PC-3 (cell line): ENCODE data around the gene RASSF5. TPM values are rescaled to one million over a fixed set of nuclear protein-coding genes. Genes with fewer than 3 reads are reported as not detected.

Experiments
- ATAC-seq: fragments of 200-7000 bp; cut with Tn5 transposase; 2 replicates; pipeline ENCODE4 v1.9.1; 2020; ENCODE audit warnings: mild to moderate bottlenecking, moderate library complexity
- BruUV-seq: library from RNA; stranded (reverse); fragments of 400-500 nt; replicated peaks from 2 replicates; lab custom pipeline; 2021; lab: Mats Ljungman, UMichigan
- CTCF ChIA-PET: fragments of 300-600 bp; sonication (Branson Sonifier 250); formaldehyde crosslinking; loops from one replicate; lab custom pipeline; 2022; ENCODE audit warnings: antibody characterized with exemption; lab: Charles Lee
- POLR2A ChIA-PET: fragments of 300-600 bp; sonication (Branson Sonifier 250); formaldehyde crosslinking; loops from one replicate; lab custom pipeline; 2022; ENCODE audit warnings: antibody characterized with exemption; ENCODE audit not compliant: unreplicated experiment; lab: Charles Lee
- DNase-seq: peaks from one replicate; pipeline ENCODE4 v3.0.0-alpha.2; 2015
- H2AFZ ChIP-seq: fragments of 300-600 bp; sonication (generic); 2 replicates; pipeline ENCODE4 v1.6.0; 2016; ENCODE audit warnings: antibody characterized with exemption, low read length
- H3F3A ChIP-seq: fragments of 300-600 bp; sonication (generic); one replicate; pipeline ENCODE4 v1.6.0; 2017; ENCODE audit warnings: antibody characterized with exemption, low read length, control low read depth, mild to moderate bottlenecking; ENCODE audit not compliant: unreplicated experiment
- H3K27ac ChIP-seq: fragments of 300-600 bp; sonication (generic); 2 replicates; pipeline ENCODE4 v1.5.1; 2016; ENCODE audit warnings: mild to moderate bottlenecking, low read length
- H3K27me3 ChIP-seq: fragments of 300-600 bp; sonication (generic); 2 replicates; pipeline ENCODE4 v1.6.1; 2016; ENCODE audit warnings: low read length, mixed read lengths
- H3K36me3 ChIP-seq: fragments of 300-600 bp; sonication (generic); 2 replicates; pipeline ENCODE4 v1.6.1; 2016; ENCODE audit warnings: low read depth, mixed run types, low read length, mixed read lengths
- H3K4me1 ChIP-seq: fragments of 300-600 bp; sonication (generic); 2 replicates; pipeline ENCODE4 v1.5.1; 2016; ENCODE audit warnings: low read length; ENCODE audit not compliant: insufficient read depth
- H3K4me2 ChIP-seq: fragments of 300-600 bp; sonication (generic); 2 replicates; pipeline ENCODE4 v1.6.0; 2016; ENCODE audit warnings: low read length
- H3K4me3 ChIP-seq: fragments of 300-600 bp; sonication (generic); 2 replicates; pipeline ENCODE4 v1.5.1; 2016; ENCODE audit warnings: mild to moderate bottlenecking, low read length, mixed read lengths
- H3K79me2 ChIP-seq: fragments of 300-600 bp; sonication (generic); 2 replicates; pipeline ENCODE4 v1.6.1; 2017; ENCODE audit warnings: low read length, mixed read lengths
- H3K9ac ChIP-seq: fragments of 300-600 bp; sonication (generic); 2 replicates; pipeline ENCODE4 v1.6.0; 2016; ENCODE audit warnings: mild to moderate bottlenecking, low read length
- H3K9me2 ChIP-seq: fragments of 300-600 bp; sonication (generic); replicated peaks from 2 replicates; pipeline ENCODE4 v1.6.1; 2016; ENCODE audit warnings: mixed run types, low read length, mixed read lengths
- H3K9me3 ChIP-seq: fragments of 300-600 bp; sonication (generic); 2 replicates; pipeline ENCODE4 v1.6.1; 2016; ENCODE audit warnings: low read length, mixed read lengths
- H4K20me1 ChIP-seq: fragments of 300-600 bp; sonication (generic); 2 replicates; pipeline ENCODE4 v1.6.1; 2016; ENCODE audit warnings: low read length, mixed read lengths
- CTCF ChIP-seq: fragments of 300-600 bp; sonication (generic); conservative IDR thresholded peaks from 2 replicates; pipeline ENCODE4 v1.5.1; 2017; ENCODE audit warnings: antibody characterized with exemption, low read depth, mild to moderate bottlenecking, low read length
- EZH2 ChIP-seq: fragments of 300-600 bp; sonication (generic); IDR thresholded peaks from one replicate; pipeline ENCODE4 v1.6.1; 2017; ENCODE audit warnings: antibody characterized with exemption, mild to moderate bottlenecking, low read length; ENCODE audit not compliant: unreplicated experiment
- EZH2phosphoT487 ChIP-seq: fragments of 300-600 bp; sonication (generic); IDR thresholded peaks from 2 replicates; pipeline ENCODE4 v1.6.1; 2018; ENCODE audit warnings: mild to moderate bottlenecking, antibody characterized with exemption, low read length, borderline replicate concordance
- intact Hi-C: fragments of 100-400 bp; cut with micrococcal nuclease; formaldehyde crosslinking; loops from 2 replicates; pipeline ENCODE4 v1.9.0; 2023
- total RNA-seq: library from RNA; depleted of rRNA; stranded (reverse); fragments of >200 nt; gene quantifications from 2 replicates; pipeline ENCODE4 v1.2.3, GENCODE V29; 2014

Gene RASSF5
- total RNA-seq, 1 experiment from 2014 or later = 15.5 TPM

DNA sequence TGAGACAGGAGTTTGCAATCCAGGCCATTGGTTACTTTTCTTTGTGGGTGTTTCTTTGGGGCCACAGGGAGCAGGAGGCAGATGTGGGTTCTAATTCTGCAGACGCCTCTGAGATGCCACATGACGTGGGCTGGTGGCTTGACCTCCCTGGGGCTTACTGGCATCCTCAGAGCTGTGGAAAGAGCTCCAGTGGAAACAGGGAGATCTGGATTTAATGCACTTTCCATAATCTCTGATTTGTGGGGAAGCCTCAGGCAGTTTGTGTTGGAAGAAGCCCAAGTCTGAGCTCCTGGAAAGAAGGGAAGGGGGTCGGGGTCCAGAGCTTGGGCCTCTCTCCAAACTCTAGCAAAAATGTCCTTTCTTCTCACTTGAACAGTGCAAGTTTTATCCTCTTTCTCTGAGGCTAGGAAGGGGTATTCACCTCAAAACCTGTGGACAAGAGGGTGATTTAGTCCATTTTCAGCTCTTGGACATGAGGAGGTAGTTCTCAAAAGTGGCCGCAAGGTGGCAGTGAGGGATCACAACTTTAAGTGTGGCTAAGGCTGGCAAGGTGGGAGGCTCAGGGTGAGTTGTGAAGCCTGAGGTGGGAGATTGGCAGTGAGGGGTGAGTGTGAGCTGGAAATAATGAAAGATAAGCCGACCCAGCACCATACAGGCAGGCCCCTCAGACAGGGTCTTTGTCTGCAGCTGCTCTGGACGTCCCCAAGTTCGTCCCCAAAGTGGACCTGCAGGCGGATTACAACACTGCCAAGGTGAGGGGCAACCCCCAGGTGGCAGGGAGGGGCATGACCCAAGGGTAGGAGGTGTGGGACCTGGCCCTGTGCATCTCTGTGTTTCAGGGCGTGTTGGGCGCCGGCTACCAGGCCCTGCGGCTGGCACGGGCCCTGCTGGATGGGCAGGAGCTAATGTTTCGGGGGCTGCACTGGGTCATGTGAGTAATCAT, 27.9 kb upstream of the RASSF5 start:
- DNase-seq = peak; percentile 95
- BruUV-seq = no TSS peak
- Histone ChIP-seq H3K27ac (no peak overlapping the region), H3K9me2 (no peaks in the 10 kb centered on the region), H3K9me3 (no peaks in the 10 kb centered on the region), H3K4me2 (no peak overlapping the region), H2AFZ (no peak overlapping the region), H3K4me1 (peaks cover 7% of the 10 kb centered on the region), H3F3A (no peaks in the 10 kb centered on the region), H3K4me3 (no peak overlapping the region), H3K9ac (no peak overlapping the region), H3K36me3 (peaks cover 21% of the 10 kb centered on the region), H3K79me2 (no peaks in the 10 kb centered on the region), H3K27me3 (no peaks in the 10 kb centered on the region), H4K20me1 (no peaks in the 10 kb centered on the region)
- ChIA-PET POLR2A (no interaction called here), CTCF (interaction anchor here (0.5 to 2.3 kb wide), 12 partner anchors 9 to 201 kb away, joined by 3 to 29 read pairs (median 4); partner anchors contain the start of genes DYRK3, EIF2D and IKBKE)
- intact Hi-C loops = loop anchor here (1.0 kb wide), 1 partner anchor 17 kb away; no protein-coding TSS in a partner anchor
- TF ChIP-seq EZH2 (no peak), EZH2phosphoT487 (no peak), CTCF (peak; percentile 99)
- ATAC-seq = peak; percentile 79

DNA sequence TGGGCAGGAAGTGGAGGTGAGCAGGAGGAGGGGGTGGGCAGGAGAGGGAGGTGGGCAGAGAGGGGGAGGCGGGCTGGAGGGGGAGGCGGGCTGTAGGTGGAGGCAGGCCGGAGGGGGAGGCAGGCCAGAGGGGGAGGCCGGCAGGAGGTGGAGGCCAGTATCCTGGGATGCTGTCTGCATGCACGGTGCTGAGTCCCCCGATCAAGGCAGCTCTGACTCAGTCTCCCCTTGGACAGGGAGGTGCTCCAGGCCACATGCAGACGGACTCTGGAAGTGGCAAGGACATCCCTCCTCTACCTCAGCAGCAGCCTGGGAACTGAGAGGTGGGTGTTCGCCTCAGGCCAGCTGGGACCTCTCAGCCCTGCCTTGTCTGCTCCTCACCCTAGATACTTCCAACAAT, 27.1 kb upstream of the RASSF5 start:
- no TSS peak for BruUV-seq
- Histone ChIP-seq H3F3A (no peaks in the 10 kb centered on the region), H3K4me1 (peaks cover 7% of the 10 kb centered on the region), H3K36me3 (peaks cover 14% of the 10 kb centered on the region), H4K20me1 (no peaks in the 10 kb centered on the region), H3K9me3 (no peaks in the 10 kb centered on the region), H3K9ac (no peak overlapping the region), H3K27ac (no peak overlapping the region), H3K27me3 (no peaks in the 10 kb centered on the region), H3K9me2 (no peaks in the 10 kb centered on the region), H2AFZ (no peak overlapping the region), H3K4me2 (no peak overlapping the region), H3K4me3 (no peak overlapping the region), H3K79me2 (no peaks in the 10 kb centered on the region)
- no peak for ATAC-seq
- intact Hi-C loops = no loop called here
- POLR2A ChIA-PET = no interaction called here
- DNase-seq = no peak
- no peak for TF ChIP-seq CTCF
- no peak for TF ChIP-seq EZH2
- no peak for TF ChIP-seq EZH2phosphoT487
- CTCF ChIA-PET = interaction anchor here (2.3 kb wide), 1 partner anchor 10 kb away, joined by 29 read pairs; the partner anchor contains the start of gene IKBKE
